Measurements from ENCODE around the gene C11orf24.

DNA sequence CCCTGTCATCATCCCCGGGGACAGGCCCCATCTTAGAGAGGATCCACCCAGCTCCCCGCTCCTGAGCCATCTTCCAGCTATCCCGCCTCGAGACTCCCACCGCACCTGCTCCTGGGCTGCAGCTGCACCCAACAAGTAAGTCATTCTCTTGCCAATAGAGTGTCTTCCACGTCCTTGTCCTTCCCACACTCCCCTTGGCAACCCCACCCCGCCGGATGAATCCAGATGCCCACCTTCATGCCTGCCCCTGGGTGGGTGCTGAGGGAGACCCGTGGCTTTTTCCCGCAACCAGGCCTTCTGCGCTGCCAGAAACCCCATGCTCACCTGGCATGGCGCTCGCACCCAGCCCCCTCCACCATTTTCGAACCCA, 11.1 kb upstream of the C11orf24 start:
- TF ChIP-seq POLR2A (IDR thresholded peaks at IDR 0.05) = no peak
- TF ChIP-seq, protein P1, sequence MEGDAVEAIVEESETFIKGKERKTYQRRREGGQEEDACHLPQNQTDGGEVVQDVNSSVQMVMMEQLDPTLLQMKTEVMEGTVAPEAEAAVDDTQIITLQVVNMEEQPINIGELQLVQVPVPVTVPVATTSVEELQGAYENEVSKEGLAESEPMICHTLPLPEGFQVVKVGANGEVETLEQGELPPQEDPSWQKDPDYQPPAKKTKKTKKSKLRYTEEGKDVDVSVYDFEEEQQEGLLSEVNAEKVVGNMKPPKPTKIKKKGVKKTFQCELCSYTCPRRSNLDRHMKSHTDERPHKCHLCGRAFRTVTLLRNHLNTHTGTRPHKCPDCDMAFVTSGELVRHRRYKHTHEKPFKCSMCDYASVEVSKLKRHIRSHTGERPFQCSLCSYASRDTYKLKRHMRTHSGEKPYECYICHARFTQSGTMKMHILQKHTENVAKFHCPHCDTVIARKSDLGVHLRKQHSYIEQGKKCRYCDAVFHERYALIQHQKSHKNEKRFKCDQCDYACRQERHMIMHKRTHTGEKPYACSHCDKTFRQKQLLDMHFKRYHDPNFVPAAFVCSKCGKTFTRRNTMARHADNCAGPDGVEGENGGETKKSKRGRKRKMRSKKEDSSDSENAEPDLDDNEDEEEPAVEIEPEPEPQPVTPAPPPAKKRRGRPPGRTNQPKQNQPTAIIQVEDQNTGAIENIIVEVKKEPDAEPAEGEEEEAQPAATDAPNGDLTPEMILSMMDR (IDR thresholded peaks at IDR 0.05) = no peak

Data from Peyer's patch (tissue), 4 donors.